Measurements from ENCODE around the gene CFAP298. TPM values are rescaled to one million over a fixed set of nuclear protein-coding genes. Genes with fewer than 3 reads are reported as not detected.

CFAP298 gene
- total RNA-seq, 4 donors from 2014 or later, result 22.8 to 41.2 (median 32.8) TPM

DNA sequence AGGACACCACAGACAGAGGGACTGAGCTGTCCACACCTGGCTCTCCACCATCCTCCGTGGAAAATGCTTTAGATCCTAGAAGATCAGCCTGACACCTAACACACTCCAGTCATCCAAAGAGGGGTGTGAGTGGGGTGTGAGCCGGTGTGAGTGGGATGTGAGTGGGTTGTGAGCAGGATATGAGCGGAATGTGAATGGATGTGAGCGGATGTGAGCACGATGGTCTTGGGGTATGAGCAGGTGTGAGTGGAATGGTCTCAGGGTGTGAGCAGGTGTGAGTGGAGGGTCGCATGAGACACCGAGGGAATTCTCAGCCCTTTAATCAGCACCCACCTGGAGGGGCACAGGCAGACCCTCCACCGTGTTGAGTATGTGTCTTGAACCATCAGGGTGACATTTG, 27.7 kb downstream of the CFAP298 start:
- Histone ChIP-seq H3K4me3 (no peak overlapping the region), H3K4me1 (no peaks in the 10 kb centered on the region), H3K36me3 (peaks cover 0 to 11% (median 3%) of the 10 kb centered on the region in 4 donors), H3K27me3 (no peaks in the 10 kb centered on the region), H3K27ac (replicated peaks in 1 of 4) (no peak overlapping the region), H3K9me3 (no peaks in the 10 kb centered on the region)
- TF ChIP-seq EP300 (IDR thresholded peaks at IDR 0.05), result no peak
- DNase-seq (ENCODE audit: extremely low spot score), result no peak
- intact Hi-C loops (cut with DNase I), result no loop called here
- WGBS, result 89% methylated on average over 8 of the region's 8 CpGs

DNA sequence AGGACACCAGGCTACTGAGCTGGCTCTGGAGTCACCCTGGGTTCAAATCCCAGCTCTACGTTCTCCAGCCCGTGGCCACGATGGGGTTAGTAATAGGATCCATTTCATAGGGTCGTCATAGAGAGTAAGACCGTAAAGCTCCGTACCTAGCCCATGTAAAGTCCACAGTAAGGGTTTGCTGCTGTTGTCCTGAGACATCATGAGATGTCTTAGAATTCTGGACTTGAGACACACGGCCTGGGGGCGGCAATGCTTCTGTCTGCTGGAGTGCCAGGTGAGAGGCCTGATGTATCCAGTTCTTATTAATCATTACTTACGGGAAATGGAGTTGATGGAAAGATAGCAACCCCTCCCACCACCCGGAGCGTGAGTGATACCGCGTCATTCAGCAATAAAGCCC, 30.4 kb downstream of the CFAP298 start:
- H3K27ac ChIP-seq (replicated peaks in 1 of 4), result no peak overlapping the region
- intact Hi-C loops (cut with DNase I), result no loop called here
- no peak for DNase-seq (ENCODE audit: extremely low spot score)
- H3K4me3 ChIP-seq, result no peak overlapping the region
- no peaks in the 10 kb centered on the region for H3K27me3 ChIP-seq
- H3K36me3 ChIP-seq, result peaks cover 0 to 21% (median under 1%) of the 10 kb centered on the region in 4 donors
- TF ChIP-seq, protein P1, sequence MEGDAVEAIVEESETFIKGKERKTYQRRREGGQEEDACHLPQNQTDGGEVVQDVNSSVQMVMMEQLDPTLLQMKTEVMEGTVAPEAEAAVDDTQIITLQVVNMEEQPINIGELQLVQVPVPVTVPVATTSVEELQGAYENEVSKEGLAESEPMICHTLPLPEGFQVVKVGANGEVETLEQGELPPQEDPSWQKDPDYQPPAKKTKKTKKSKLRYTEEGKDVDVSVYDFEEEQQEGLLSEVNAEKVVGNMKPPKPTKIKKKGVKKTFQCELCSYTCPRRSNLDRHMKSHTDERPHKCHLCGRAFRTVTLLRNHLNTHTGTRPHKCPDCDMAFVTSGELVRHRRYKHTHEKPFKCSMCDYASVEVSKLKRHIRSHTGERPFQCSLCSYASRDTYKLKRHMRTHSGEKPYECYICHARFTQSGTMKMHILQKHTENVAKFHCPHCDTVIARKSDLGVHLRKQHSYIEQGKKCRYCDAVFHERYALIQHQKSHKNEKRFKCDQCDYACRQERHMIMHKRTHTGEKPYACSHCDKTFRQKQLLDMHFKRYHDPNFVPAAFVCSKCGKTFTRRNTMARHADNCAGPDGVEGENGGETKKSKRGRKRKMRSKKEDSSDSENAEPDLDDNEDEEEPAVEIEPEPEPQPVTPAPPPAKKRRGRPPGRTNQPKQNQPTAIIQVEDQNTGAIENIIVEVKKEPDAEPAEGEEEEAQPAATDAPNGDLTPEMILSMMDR (IDR thresholded peaks at IDR 0.05), result no peak
- TF ChIP-seq POLR2AphosphoS5 (IDR thresholded peaks at IDR 0.05) (no peak), POLR2A (IDR thresholded peaks at IDR 0.05; ENCODE audit: low read depth) (no peak), EP300 (IDR thresholded peaks at IDR 0.05) (no peak)
- no peaks in the 10 kb centered on the region for H3K9me3 ChIP-seq
- whole genome bisulfite sequencing, result 93% methylated on average over 12 of the region's 13 CpGs
- H3K4me1 ChIP-seq, result no peaks in the 10 kb centered on the region

GRCh38 chr21:32580949-32581348, 31.2 kb downstream of the CFAP298 start:
- Histone ChIP-seq H3K4me3 (no peak overlapping the region), H3K27ac (replicated peaks in 1 of 4) (no peak overlapping the region), H3K36me3 (peaks cover 0 to 14% (median 0%) of the 10 kb centered on the region in 4 donors), H3K4me1 (no peaks in the 10 kb centered on the region), H3K9me3 (no peaks in the 10 kb centered on the region), H3K27me3 (no peaks in the 10 kb centered on the region)
- intact Hi-C loops (cut with DNase I), result no loop called here
- WGBS, result 90% methylated on average over 13 of the region's 13 CpGs
- TF ChIP-seq, protein P1 (IDR thresholded peaks at IDR 0.05), result no peak
- no peak for TF ChIP-seq POLR2A (IDR thresholded peaks at IDR 0.05; ENCODE audit: low read depth)
- TF ChIP-seq POLR2AphosphoS5 (IDR thresholded peaks at IDR 0.05), result no peak
- TF ChIP-seq EP300 (IDR thresholded peaks at IDR 0.05), result no peak
- no peak for DNase-seq (ENCODE audit: extremely low spot score)

GRCh38 chr21:32578107-32578691, 34.0 kb downstream of the CFAP298 start:
- DNase-seq (ENCODE audit: extremely low spot score), result no peak
- no peak overlapping the region for H3K27ac ChIP-seq (replicated peaks in 1 of 4)
- no peaks in the 10 kb centered on the region for H3K4me1 ChIP-seq
- no peaks in the 10 kb centered on the region for H3K27me3 ChIP-seq
- TF ChIP-seq, protein P1 (IDR thresholded peaks at IDR 0.05), result peak in 1 of 3 experiments; percentile 3
- TF ChIP-seq POLR2AphosphoS5 (IDR thresholded peaks at IDR 0.05), result no peak
- no peak overlapping the region for H3K4me3 ChIP-seq
- 58% methylated on average over 15 of the region's 15 CpGs for WGBS
- intact Hi-C loops (cut with DNase I), result no loop called here
- no peaks in the 10 kb centered on the region for H3K9me3 ChIP-seq
- H3K36me3 ChIP-seq, result peaks cover 0 to 14% (median 0%) of the 10 kb centered on the region in 4 donors

DNA sequence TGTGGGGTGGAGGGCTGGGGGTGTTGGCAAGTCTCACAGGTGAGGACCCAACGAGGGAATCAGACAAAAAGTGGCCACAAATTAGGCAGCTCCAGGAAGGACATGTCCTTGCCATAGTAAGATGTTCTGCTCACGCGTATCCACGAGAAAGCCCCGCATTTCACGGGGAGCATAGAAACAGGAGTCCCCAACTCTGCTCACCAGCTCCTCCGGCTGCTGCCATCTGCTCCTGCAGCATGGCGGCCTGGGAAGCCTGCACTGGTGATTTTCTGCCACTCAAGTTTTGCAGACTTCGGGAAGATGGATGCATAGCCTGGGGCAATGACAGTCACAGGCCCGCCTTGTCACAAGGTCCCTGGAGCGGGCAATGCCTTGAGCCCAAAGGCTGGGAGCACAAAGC, 36.2 kb downstream of the CFAP298 start:
- TF ChIP-seq POLR2A (IDR thresholded peaks at IDR 0.05; ENCODE audit: low read depth), result no peak
- no peak for TF ChIP-seq POLR2AphosphoS5 (IDR thresholded peaks at IDR 0.05)
- TF ChIP-seq EP300 (IDR thresholded peaks at IDR 0.05), result no peak
- TF ChIP-seq, protein P1 (IDR thresholded peaks at IDR 0.05), result no peak
- intact Hi-C loops (cut with DNase I), result no loop called here

More for the DNA sequence above, 36.2 kb downstream of the CFAP298 start:
- Histone ChIP-seq H3K27ac (replicated peaks in 1 of 4) (no peak overlapping the region), H3K9me3 (no peaks in the 10 kb centered on the region), H3K4me3 (no peak overlapping the region), H3K36me3 (peaks cover 0 to 14% (median 0%) of the 10 kb centered on the region in 4 donors), H3K27me3 (no peaks in the 10 kb centered on the region), H3K4me1 (no peaks in the 10 kb centered on the region)
- no peak for DNase-seq (ENCODE audit: extremely low spot score)
- WGBS, result 97% methylated on average over 6 of the region's 11 CpGs
